HT-29 (cell line): ENCODE data around the gene ZBTB46. TPM values are rescaled to one million over a fixed set of nuclear protein-coding genes. Genes with fewer than 3 reads are reported as not detected.
"Not testable (repeated sequence)": the region's sequence is repeated elsewhere in the genome, so short reads cannot be mapped to it uniquely, and the experiment has no call there.

Experiments used
- DNase-seq: peaks from one replicate; pipeline ENCODE4 v3.0.0-alpha.2; 2015; ENCODE audit warnings: low spot score
- total RNA-seq: library from RNA; depleted of rRNA; stranded (reverse); fragments of >200 nt; shearing (Covaris generic); gene quantifications from 2 replicates; pipeline ENCODE4 v1.2.3, GENCODE V29; 2014

Gene ZBTB46
- total RNA-seq, 1 experiment from 2014 or later = 3.3 TPM

DNA sequence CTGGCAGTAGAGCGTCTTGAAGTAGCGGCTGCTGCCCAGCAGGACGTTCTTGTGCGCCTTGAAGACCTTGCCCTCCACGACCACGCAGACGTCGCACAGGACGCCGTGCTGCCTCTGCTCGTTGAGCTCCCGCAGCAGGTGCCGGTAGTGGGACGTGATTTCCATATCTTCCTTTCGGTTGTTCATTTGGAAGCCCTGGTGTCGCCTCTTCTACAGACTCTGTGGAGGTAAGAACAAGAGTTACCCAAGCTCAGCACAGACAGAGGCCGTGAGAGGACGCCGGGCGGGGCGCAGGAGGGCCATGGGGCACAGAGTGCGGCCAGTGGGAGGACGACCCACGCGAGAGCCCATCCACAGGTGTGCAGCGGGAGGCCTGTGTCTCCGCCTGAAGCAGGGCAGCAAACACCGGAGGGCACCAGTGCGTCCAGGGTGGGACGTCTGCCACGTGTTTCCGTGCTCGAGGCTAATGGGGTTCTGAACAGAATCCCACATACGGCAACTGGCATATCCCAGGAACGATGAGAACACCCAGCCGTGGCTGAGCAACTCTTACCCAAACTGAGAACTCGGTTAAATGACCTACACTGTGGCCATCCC lies 40.4 kb downstream of the ZBTB46 start:
- no peak for DNase-seq

- DNase-seq = no peak
These were observed 41.1 kb downstream of the ZBTB46 start for GRCh38 chr20:63789836-63790571.

DNA sequence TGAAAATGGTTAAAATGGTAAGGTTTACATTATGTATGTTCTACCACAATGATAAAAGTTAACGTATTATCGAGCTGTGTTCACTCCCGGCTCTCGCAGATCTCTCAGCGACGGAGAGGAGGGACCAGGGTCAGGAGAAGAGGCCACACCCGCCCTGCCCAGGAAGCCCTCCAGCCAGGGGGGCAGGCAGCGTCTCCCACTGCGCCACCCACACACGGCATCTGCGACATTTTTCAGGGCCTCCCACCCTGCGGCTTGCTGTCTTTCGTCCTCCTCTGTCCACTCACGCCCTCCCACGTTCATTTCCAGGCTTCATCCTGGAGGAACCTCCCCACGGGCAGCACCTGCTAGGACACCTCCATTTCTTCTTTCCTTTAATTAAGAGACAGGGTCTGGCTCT lies 43.3 kb downstream of the ZBTB46 start:
- DNase-seq = no peak

DNA sequence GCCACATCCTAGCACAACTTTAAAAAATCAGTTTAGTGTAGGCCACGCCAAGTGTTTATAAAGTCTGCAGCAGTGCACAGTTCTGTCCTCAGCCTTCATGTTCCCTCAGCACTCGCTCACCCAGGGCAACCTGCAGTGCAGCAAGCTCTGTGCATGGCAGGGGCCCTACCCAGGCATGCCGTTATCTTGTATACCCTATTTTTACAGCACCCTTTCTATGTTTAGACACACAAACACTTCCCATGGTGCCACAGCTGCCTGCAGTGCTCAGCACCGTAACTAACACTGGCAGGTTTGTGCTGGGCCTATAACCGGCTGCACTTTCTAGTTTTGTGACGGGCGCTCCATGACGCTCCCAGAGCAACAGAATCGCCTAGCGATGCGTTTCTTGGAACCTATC lies 43.8 kb downstream of the ZBTB46 start:
- no peak for DNase-seq

- no peak for DNase-seq
These were observed 45.4 kb downstream of the ZBTB46 start for GRCh38 chr20:63785691-63786131.

GRCh38 chr20:63783970-63784369 lies 47.1 kb downstream of the ZBTB46 start:
- no peak for DNase-seq

GRCh38 chr20:63782521-63782971 lies 48.5 kb downstream of the ZBTB46 start:
- DNase-seq = no peak

GRCh38 chr20:63782051-63782471 lies 49.0 kb downstream of the ZBTB46 start:
- DNase-seq = peak; percentile 28

DNA sequence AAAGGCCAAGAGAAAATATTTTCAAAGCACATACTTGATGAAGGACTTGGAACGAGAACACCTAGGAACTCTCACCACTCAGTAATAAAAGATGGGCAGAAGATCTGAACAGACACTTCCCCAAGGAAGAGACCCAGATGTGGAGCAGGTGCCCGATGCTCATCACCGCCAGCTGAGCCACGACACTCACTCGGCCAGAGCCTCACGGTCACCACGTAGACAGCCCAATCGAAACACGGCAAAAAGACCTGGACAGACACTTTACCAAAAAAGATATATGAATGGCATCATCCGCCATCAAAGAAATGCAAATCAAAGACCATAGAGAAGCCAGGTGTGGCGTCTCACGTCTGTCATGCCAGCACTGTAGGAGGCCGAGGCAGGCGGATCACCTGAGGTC lies 49.9 kb downstream of the ZBTB46 start:
- DNase-seq = no peak

GRCh38 chr20:63778857-63779256 lies 52.2 kb downstream of the ZBTB46 start:
- no peak for DNase-seq

DNA sequence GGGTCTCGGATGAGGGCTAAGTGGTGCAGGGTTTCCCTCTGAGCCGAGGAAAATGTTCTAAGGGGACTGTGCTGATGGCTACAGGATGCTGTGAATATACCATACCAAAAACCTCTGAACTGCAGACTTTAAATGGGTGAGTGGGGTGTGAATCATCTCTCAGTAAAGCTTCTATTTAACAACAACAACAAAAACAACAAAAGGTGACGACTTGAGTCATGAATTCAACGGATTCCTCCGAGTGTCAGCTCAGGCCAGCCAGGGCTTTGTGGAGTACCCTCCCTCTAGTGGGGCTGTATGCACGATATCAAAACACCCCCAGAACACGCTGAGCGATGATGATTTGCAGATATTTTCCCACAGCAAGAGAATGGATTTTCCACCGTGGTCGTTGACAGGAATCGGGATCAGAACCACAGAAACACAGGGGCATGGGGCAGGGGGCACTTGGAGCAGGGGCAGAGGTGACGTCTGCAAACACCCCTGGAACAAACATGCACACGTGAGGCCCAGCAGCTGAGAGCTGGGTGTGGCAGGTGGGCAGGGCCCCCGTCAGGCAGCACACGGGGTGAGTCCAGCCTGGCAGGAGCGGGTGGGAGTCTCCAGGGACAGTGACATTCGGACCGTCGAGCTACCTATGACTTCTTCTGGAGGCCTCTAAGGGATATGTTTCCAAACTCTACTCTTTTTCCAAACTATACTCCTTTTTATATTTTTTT lies 52.9 kb downstream of the ZBTB46 start:
- DNase-seq = no peak

DNA sequence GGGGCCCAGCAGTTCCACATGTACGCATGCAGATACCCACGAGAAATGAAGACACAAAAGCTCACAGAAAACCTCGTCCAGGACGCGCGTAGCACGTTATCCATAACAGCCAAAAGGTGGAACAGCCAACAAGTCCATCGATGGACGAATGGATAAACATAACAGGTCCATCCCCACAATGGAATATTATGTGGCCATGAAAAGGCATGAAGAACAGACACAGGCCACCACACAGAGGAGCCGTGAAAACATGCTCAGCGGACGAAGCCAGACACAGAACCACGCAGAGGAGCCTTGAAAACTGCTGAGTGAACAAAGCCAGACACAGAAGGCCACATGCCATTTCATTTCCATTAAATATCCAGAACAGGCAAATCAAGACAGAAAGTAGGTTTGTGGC lies 53.5 kb downstream of the ZBTB46 start:
- DNase-seq = no peak

DNA sequence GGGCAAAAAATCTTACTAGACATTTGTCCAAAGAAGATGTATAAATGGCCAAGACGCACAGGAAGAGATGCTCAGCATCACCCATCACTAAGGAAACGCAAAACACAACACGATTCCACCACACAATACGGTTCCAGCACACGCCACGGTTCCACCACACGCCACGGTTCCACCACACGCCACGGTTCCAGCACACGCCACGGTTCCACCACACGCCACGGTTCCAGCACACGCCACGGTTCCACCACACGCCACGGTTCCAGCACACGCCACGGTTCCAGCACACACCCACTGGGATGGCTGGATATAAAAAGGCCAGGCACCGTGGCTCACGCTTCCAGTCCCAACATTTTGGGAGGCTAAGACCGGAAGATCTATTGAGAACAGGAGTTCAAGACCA lies 54.2 kb downstream of the ZBTB46 start:
- DNase-seq = not testable (repeated sequence)

- no peak for DNase-seq
These were observed 55.7 kb downstream of the ZBTB46 start for GRCh38 chr20:63775096-63775978.

GRCh38 chr20:63774306-63774705 lies 56.8 kb downstream of the ZBTB46 start:
- DNase-seq = no peak

GRCh38 chr20:63773571-63774241 lies 57.4 kb downstream of the ZBTB46 start:
- DNase-seq = no peak

- DNase-seq = no peak
These were observed 58.1 kb downstream of the ZBTB46 start for GRCh38 chr20:63772781-63773518.

DNA sequence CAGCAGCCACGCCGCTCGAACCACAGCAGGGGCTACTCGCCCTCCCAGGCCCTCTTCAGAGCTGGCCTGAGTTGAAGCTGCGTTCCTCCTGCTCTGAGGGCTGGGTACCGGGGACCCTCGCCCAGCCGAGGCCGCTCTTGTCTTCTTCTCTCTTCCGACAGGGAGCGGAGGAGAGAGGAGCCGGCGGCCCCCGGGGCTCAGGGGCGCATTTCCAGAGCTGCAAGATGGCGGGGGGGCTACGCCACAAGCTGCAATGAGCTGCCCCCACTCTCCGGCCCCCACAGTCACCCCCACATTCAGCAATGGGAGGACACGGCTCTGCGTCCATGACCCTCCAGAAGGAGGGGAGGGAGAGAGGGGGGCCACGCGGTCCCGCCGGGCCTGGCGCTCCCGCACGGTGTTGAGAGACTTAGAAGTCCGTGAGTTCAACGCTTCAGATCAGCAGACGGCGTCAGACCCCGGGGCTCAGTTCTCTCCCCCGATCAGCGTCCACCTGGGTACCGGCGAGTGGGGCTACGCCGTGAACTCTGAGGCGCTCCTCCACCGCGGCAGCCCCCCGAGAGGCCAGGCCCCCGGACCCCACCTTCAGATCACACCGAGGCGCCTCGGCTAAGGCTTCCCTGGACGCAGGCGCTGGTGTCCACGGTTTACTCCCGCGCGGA lies 59.9 kb downstream of the ZBTB46 start:
- DNase-seq = no peak

- DNase-seq = no peak
These were observed 61.1 kb downstream of the ZBTB46 start for GRCh38 chr20:63769891-63770474.
